Measurements from ENCODE around the gene OSM. TPM values are rescaled to one million over a fixed set of nuclear protein-coding genes. Genes with fewer than 3 reads are reported as not detected.

OSM gene
- total RNA-seq, 2 donors from 2014 or later, result 1.0 to 2.0 TPM

- intact Hi-C loops (cut with DNase I), result no loop called here
- DNase-seq (ENCODE audit: low spot score), result peak; percentile 86
These were observed 35.6 kb upstream of the OSM start for GRCh38 chr22:30301995-30302809.

DNA sequence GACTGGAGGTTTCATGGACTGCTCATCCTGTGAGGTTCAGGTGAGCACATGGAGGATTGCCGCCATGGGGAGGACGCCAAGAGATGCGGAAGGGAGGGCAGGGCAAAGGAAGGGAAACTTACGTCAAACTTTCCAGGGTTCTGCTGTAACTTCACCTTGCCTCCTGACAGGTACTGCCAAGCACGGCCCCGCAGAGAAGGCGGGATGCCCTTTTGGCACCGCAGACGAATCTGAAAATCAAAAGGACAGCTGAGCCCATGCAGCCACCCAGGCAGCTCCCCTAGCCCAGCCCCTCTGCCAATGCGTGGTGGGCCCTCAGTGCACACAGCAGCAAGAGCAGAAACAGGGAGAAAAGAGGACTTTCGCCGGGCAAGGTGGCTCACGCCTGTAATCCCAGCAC is 32.7 kb upstream of the OSM start:
- no peak for DNase-seq (ENCODE audit: low spot score)
- intact Hi-C loops (cut with DNase I), result no loop called here

DNA sequence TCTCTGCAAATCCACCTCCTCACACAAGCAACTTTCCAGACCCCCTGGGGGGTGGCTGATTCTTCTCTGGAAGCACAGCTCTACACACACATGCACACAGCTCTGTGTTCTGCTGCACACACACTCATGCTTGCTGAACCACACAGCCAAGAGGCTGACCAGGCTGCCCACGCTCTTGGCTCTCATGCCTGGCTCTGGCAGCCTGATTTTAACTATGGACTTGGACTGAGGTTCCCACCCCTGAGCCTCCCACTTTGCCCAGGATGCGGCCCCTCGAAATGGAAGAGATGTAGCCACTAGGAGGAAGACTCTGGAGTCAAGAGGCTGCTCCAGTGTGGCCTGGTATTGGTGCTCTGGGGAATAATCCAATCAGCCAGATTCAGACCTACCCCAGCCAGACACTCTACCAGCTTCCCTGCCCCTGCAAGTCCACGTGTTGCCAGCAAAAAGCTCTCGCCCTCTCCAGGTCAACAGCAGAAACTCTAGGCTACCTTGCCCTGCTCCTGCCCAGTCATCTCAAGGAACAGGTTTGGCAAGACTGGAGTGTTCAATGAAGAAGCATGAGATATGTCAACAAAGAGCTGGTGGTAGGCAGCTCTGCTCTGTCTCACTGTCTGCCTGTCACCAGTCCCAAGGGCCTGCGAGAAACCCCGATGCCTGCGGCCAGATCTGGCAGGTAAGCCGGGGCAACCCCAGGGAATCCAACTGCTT is 31.5 kb upstream of the OSM start:
- DNase-seq (ENCODE audit: low spot score), result no peak
- intact Hi-C loops (cut with DNase I), result no loop called here

- no peak for DNase-seq (ENCODE audit: low spot score)
- intact Hi-C loops (cut with DNase I), result no loop called here
These were observed 30.8 kb upstream of the OSM start for GRCh38 chr22:30297276-30297990.

DNA sequence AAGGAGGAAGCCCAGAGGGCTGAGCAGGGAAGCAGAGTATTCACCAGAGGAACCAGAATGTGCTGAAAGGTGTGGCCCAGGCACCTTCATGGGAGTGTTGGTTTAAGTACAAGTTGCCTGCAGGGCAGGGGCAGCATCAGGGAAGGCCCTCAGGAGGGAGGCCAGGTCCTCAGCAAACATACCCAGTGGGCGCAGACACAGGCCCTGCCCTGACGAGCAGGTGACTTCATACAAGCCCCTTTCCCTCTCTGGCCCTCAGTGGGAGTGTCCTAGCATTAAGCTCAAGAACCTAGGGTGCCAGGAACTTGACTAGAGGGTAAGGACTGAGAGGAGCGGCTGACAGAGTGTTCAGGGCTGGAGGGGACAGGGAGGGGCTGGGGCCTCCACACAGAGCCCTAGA is 30.2 kb upstream of the OSM start:
- DNase-seq (ENCODE audit: low spot score), result no peak
- intact Hi-C loops (cut with DNase I), result no loop called here

DNA sequence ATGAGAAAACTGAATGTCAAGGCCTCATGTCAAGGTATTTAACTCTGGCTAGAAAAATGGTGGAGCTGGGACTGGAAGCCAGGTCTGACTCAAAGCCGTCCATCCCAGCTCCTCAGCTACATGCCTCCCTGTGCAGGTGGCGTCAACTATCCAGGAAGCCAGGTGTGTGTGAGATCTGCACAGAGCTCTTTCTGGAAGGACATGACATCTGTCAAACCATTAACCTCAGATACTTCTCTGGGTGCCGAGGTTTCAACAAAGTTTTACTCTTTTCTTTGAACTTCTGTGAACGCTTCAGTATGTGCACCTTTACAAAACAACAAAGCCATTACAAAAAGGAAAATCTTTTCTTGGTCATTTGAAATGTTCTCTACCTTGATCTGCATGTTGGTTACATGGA is 29.7 kb upstream of the OSM start:
- intact Hi-C loops (cut with DNase I), result no loop called here
- no peak for DNase-seq (ENCODE audit: low spot score)

- intact Hi-C loops (cut with DNase I), result no loop called here
- no peak for DNase-seq (ENCODE audit: low spot score)
These were observed 28.9 kb upstream of the OSM start for GRCh38 chr22:30295576-30295975.

DNA sequence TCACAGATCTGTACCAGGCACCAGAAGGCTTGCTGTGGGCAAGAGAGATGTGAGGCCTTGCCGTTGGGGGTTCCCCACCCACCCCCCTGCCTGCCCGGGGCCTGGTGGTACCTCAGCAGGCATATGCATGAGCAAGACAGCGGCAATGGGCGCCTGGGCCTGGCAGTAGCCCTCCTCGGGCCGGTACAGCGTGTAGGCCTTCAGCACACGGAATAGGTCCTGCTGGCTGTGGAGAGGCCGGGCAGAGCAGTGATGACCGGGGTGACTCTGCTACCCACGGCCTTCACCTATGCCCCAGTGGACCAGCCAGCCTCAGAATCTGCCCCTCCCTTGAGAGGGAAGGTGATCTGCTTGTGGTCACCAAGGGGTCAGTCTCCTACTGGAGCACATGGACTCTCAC is 28.2 kb upstream of the OSM start:
- DNase-seq (ENCODE audit: low spot score), result no peak
- intact Hi-C loops (cut with DNase I), result no loop called here

DNA sequence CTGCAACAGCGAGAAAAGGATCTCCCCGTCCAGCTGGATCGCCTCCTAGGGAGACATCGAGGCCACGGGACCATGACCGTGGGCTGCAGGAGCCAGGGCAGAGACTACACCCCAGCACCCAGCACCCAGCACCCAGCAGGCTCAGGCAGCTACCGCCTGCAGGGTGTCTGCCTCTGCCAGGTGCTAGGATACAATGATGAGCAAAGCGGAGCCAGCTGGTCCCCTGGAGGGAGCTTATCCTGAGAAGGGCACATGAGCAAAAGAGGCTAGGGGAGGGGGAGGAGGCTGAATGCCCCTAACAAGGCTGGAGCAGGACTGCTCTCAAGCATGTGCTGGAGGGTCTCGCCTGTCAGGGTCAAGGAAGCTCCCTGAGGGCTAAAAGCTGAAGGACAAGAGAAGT is 27.4 kb upstream of the OSM start:
- no peak for DNase-seq (ENCODE audit: low spot score)
- intact Hi-C loops (cut with DNase I), result no loop called here

DNA sequence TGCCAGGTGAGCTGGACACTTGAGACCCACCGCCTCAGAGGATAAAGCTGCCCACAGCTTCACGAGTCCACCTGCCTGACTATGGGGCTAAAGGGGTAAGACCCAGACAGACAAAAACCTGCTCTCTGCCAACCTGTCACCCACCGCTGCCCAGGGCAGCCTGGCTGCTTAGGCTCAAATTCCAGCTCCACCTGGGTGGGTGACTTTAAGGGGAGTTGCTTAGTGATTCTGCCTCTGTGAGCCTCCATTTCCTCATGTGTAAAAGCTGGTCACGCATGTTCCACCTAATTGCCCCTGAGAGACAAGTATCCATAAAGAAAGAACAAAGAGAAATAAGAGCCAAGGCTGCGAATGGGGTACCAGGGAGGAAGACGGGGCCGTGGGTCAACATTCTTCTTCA is 26.4 kb upstream of the OSM start:
- intact Hi-C loops (cut with DNase I), result no loop called here
- DNase-seq (ENCODE audit: low spot score), result no peak

GRCh38 chr22:30292069-30292970 is 25.7 kb upstream of the OSM start:
- DNase-seq (ENCODE audit: low spot score), result no peak
- intact Hi-C loops (cut with DNase I), result no loop called here

- DNase-seq (ENCODE audit: low spot score), result peak; percentile 93
- intact Hi-C loops (cut with DNase I), result no loop called here
These were observed 24.6 kb upstream of the OSM start for GRCh38 chr22:30291058-30291892.

- DNase-seq (ENCODE audit: low spot score), result no peak
- intact Hi-C loops (cut with DNase I), result no loop called here
These were observed 23.8 kb upstream of the OSM start for GRCh38 chr22:30290342-30291057.

- intact Hi-C loops (cut with DNase I), result no loop called here
- peak; percentile 87 for DNase-seq (ENCODE audit: low spot score)
These were observed 23.3 kb upstream of the OSM start for GRCh38 chr22:30289980-30290313.

- peak; percentile 99 for DNase-seq (ENCODE audit: low spot score)
- intact Hi-C loops (cut with DNase I), result no loop called here
These were observed 22.7 kb upstream of the OSM start, which contains the start of gene CASTOR1 for GRCh38 chr22:30289141-30289979. CASTOR1 (minus strand) TSS chr22:30289505; CDS start chr22:30289497, 8 bp downstream.

DNA sequence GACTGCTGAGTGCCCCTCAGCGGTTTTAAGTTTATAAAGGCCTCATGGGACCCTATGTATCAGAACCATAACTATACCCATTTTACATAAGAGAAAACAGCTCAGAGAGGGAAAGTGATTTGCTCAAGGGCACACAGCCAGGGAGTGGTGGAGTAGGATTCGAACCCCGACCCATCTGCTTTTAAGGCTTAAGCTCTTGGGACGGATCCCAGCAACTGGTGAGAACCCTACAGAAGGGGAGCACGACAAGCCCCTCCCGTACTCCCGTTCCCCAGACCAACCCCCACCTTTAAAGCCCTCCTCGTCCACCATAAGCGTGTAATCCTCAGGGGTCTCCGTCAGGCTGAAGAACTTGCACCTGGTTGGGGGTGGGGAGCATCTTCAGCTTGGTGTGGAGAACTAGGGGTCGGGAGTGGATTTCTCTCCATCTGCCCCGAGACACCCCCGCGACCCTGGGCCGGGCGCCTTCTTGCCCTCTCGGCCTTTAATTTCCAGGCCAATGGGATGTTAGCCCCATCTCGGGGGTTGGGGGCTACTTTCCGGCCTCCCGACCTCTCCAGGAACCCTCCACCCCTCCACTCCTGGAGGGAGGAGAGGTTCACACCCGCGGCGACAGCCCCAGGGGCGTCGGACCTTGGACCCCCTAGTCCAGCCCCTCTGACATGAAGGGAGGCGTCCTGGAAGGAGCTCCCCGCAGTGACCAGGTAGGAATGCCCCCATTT is 21.9 kb upstream of the OSM start:
- intact Hi-C loops (cut with DNase I), result no loop called here
- DNase-seq (ENCODE audit: low spot score), result no peak
